Mucosa of descending colon (tissue), 3 donors: ENCODE measurements around the gene NTRK3. TPM values are rescaled to one million over a fixed set of nuclear protein-coding genes. Genes with fewer than 3 reads are reported as not detected.

Source experiments
- ATAC-seq: fragments of 200-7000 bp; cut with Tn5 transposase; one replicate; pipeline ENCODE4 v1.9.1; 2020; ENCODE audit warnings: mild to moderate bottlenecking, moderate library complexity
- DNase-seq, 3 donors: peaks; one replicate each; pipeline ENCODE4 v3.0.0-alpha.2; 2020
- H3K36me3 ChIP-seq: fragments of 200-600 bp; one replicate; pipeline ENCODE4 v1.8.0; 2021; ENCODE audit warnings: low read depth, mild to moderate bottlenecking
- H3K4me1 ChIP-seq: fragments of 200-600 bp; one replicate; pipeline ENCODE4 v1.8.0; 2021; ENCODE audit warnings: low read depth, mild to moderate bottlenecking
- H3K4me3 ChIP-seq: fragments of 200-600 bp; one replicate; pipeline ENCODE4 v1.8.0; 2021; ENCODE audit warnings: mild to moderate bottlenecking
- H3K9me3 ChIP-seq: fragments of 200-600 bp; one replicate; pipeline ENCODE4 v1.8.0; 2021; ENCODE audit warnings: mild to moderate bottlenecking
- intact Hi-C, 2 donors: fragments of 100-400 bp; cut with DNase I in 1 of 2; cut with micrococcal nuclease in 1 of 2; formaldehyde crosslinking; loops; one replicate each; pipeline versions ENCODE4 v1.11.0 to v1.11.1; 2022; cut with DNase I, micrococcal nuclease
- total RNA-seq, 3 donors: library from RNA; stranded (reverse); fragmentation: NEBNext Ultra II Directional in 2 of 3; extraction: Animal tissue kit (Norgen Biotek cat#: 25700) in 2 of 3; gene quantifications; one replicate each; pipeline versions ENCODE4 v1.2.1 to v1.2.4, GENCODE V29; 2021 to 2023
- TF ChIP-seq, protein P1 (sequence below): fragments of 200-600 bp; IDR thresholded peaks from one replicate; pipeline ENCODE4 v1.8.0; 2022; ENCODE audit warnings: antibody characterized with exemption, mild to moderate bottlenecking
- donor health status: DM: no; HTN: no; CAD: no; lungs with moderate emphysema.
- donor health status: DM: no; HTN: no; CAD: no.
- donor health status: DM: no; HTN: yes; CAD: no.

Gene NTRK3
- total RNA-seq, 3 donors from 2014 or later = 0.78 to 2.8 (median 2.1) TPM

DNA sequence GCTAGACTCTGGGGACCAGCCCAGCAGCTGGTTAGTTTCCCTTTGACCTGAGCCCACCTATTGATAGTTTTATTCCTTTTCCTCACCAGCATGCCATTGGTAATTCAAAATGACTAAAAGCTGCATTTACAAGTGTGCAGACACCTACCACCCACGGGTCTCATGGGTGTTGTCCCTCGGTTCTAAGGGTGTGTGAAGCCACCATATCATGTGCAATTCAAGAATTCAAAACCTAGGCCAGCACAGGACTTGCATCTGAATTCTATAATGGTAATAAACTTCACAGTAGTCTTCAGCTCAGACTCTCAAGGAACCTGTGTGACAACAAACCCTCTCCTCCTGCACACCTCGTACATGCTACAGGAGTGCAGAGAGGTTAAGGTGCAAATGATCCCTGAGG lies 55.3 kb downstream of the NTRK3 start:
- ATAC-seq (no peak), DNase-seq (no peak)
- no peaks in the 10 kb centered on the region for H3K36me3 ChIP-seq
- TF ChIP-seq, protein P1, sequence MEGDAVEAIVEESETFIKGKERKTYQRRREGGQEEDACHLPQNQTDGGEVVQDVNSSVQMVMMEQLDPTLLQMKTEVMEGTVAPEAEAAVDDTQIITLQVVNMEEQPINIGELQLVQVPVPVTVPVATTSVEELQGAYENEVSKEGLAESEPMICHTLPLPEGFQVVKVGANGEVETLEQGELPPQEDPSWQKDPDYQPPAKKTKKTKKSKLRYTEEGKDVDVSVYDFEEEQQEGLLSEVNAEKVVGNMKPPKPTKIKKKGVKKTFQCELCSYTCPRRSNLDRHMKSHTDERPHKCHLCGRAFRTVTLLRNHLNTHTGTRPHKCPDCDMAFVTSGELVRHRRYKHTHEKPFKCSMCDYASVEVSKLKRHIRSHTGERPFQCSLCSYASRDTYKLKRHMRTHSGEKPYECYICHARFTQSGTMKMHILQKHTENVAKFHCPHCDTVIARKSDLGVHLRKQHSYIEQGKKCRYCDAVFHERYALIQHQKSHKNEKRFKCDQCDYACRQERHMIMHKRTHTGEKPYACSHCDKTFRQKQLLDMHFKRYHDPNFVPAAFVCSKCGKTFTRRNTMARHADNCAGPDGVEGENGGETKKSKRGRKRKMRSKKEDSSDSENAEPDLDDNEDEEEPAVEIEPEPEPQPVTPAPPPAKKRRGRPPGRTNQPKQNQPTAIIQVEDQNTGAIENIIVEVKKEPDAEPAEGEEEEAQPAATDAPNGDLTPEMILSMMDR = no peak
- H3K4me3 ChIP-seq = no peak overlapping the region
- H3K4me1 ChIP-seq = no peaks in the 10 kb centered on the region
- H3K9me3 ChIP-seq = no peaks in the 10 kb centered on the region
- intact Hi-C loops = no loop called here

DNA sequence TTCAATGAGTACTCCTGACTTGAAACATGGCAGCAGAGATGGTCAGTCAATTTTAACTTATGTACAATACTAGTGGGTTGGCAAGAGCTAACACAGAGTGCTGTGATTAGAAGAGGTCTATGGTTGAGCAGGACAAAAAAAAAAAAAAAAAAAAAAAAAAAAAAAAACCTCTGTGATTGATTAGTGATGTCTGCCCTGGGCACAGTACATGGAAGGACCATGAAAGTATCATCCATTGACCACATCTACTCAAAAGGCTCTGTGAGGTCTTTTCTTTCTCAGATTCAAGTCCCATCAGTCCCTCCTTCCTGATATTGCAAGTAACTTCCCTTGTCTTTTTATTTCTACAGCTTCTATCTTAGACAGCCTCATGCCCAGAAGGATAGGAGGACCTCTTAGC lies 59.6 kb downstream of the NTRK3 start:
- intact Hi-C loops = no loop called here
- TF ChIP-seq, protein P1 = no peak
- H3K4me3 ChIP-seq = no peak overlapping the region
- no peaks in the 10 kb centered on the region for H3K9me3 ChIP-seq
- no peaks in the 10 kb centered on the region for H3K4me1 ChIP-seq
- no peaks in the 10 kb centered on the region for H3K36me3 ChIP-seq
- ATAC-seq (no peak), DNase-seq (no peak)

DNA sequence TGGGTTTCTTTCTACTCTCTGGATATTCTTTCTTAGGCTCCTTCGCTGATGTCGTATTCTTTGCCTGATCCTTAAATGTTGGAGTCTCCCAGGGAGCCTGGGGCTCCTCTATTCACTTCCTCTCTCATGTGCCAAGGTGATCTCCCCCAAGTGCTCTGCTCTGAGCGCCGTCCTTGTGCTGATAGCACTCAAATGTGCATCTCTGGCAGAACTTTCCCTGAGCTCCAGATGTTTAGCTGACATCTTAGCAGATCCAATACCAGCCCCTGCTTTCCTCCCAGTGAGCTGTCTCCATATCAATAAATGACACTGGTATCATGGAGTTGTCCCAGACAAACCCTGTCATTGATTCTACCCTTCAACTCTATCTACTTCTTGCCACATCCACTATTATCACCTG lies 62.4 kb downstream of the NTRK3 start:
- Histone ChIP-seq H3K9me3 (no peaks in the 10 kb centered on the region), H3K36me3 (no peaks in the 10 kb centered on the region), H3K4me3 (no peak overlapping the region), H3K4me1 (no peaks in the 10 kb centered on the region)
- intact Hi-C loops = no loop called here
- DNase-seq (no peak), ATAC-seq (no peak)
- TF ChIP-seq, protein P1 = no peak

DNA sequence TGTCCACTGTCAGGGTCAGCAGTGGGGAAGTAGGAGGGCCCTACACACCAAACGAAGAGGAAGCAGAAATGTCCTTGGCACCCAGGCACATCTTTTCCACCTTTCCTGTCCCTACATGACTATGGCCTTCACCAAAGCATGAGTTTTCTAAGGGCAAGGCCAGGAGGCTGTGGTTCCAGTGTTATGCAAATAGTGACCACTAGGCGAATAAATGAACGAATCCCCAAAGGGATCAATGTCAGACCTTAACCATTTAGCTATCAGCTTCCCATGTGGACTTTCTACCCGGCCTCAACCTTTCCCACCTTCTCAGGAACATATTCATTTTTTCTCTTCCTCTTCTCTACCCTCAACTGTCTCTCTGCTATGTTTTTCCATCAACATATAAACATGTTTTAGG lies 63.1 kb downstream of the NTRK3 start:
- Histone ChIP-seq H3K4me1 (no peaks in the 10 kb centered on the region), H3K4me3 (no peak overlapping the region), H3K9me3 (no peaks in the 10 kb centered on the region), H3K36me3 (no peaks in the 10 kb centered on the region)
- TF ChIP-seq, protein P1 = no peak
- DNase-seq (no peak), ATAC-seq (no peak)
- intact Hi-C loops = no loop called here

DNA sequence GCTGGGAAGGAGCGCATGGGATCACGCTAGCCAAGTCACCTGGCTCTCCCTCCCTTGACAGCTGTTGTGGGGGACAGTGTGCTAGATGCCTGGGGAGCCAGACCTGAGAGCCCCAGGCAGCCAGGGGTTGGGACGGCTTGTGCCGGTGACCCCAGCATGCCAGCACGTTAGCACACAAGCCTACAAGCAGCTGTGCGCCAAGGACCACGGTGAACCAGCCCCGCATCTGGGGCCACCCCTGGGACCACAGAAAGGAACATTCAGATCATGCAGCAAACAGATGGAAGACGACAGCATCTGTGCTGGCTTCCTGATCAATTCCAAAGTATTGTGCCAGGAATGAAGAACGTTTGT lies 64.8 kb downstream of the NTRK3 start:
- no peak for ATAC-seq
- intact Hi-C loops = no loop called here

DNA sequence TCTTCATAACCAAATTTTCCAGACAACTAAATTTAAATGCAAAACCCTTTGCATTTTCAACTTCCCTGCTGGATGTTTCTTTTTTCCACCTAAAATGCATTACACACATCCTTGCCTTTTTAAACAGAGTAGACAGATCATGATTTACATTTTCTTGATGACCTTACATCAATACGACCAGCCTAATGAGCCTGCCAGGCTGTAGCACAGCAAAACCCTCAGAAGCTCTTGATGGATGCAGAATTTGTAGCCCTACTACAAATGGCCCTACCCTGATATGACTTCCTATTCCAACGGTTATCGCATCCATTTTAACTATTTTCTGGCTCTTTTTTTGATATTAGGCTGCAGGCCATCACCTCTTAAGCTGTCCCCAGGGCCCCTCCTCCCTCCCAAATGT lies 66.3 kb downstream of the NTRK3 start:
- DNase-seq (no peak), ATAC-seq (no peak)
- no peak overlapping the region for H3K4me3 ChIP-seq
- H3K9me3 ChIP-seq = no peaks in the 10 kb centered on the region
- TF ChIP-seq, protein P1 = no peak
- intact Hi-C loops = no loop called here
- no peaks in the 10 kb centered on the region for H3K36me3 ChIP-seq
- H3K4me1 ChIP-seq = no peaks in the 10 kb centered on the region

More for the DNA sequence above, 64.8 kb downstream of the NTRK3 start:
- no peaks in the 10 kb centered on the region for H3K9me3 ChIP-seq
- TF ChIP-seq, protein P1 = no peak
- DNase-seq = no peak
- H3K36me3 ChIP-seq = no peaks in the 10 kb centered on the region
- no peak overlapping the region for H3K4me3 ChIP-seq
- H3K4me1 ChIP-seq = no peaks in the 10 kb centered on the region
